Hematopoietic multipotent progenitor cell treated with erythropoietin and hydrocortisone succinate and interleukin-3 and kit ligand, for 15 days (in vitro differentiated cells): Measurements from ENCODE around the gene RGMA.
"Not testable (repeated sequence)": the region's sequence is repeated elsewhere in the genome, so short reads cannot be mapped to it uniquely, and the experiment has no call there.

ENCODE experiments used
- DNase-seq: peaks from one replicate; pipeline ENCODE4 v3.0.0-alpha.2; 2015; ENCODE audit warnings: low spot score

RGMA gene

DNA sequence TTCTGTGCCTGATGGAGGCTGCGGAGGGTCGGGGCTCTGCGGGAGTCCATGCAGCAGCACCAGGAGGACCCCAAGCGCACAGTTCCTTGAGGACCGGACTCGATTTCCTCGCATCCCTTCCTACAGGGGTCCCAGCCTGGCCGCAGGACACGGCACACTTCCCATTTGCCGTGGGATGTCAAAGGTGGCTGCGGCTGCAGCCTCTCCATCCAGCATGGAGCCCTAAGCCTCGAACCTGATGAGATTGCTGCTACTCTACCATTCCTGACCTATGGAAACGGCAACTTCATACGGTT, 40.6 kb downstream of the RGMA start:
- no peak for DNase-seq

GRCh38 chr15:93047621-93048425, 41.2 kb downstream of the RGMA start:
- DNase-seq, result no peak

DNA sequence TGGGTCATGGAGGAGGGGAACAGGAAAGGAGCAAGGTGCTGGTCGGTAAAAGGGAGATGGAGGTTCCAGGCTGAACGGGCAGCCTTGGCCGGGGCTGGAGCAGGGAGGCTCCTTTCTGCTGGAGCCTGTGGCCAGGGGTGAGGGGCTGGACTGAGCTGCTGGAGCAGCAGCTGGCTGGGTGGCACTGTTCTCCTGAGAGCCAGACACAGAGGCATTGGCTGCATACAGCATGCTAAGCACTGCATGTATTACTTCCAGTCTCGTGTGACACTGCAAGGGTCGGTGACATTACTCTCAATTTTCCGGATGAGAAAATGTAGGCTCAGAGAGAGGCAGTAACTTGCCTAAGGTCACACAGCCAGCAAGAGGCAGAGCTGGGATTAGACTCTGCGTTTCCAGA, 42.3 kb downstream of the RGMA start:
- no peak for DNase-seq

DNA sequence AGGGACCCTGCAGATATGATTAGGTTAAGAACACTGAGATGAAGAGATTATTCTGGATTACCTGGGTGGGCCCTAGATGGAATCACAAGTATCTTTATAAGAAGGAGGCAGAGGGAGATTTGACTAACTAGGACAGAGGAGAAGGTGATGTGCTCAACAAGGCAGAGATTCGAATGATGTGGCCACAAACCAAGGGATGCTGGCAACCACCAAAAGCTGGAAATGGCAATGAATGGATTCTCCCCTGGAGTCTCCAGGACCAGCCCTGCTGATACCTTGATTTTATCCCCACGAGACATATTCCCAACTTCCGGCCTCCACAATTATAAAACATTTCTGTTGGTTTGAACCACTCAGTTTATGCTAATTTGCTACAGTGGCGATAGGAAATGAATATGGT, 42.9 kb downstream of the RGMA start:
- DNase-seq, result no peak

DNA sequence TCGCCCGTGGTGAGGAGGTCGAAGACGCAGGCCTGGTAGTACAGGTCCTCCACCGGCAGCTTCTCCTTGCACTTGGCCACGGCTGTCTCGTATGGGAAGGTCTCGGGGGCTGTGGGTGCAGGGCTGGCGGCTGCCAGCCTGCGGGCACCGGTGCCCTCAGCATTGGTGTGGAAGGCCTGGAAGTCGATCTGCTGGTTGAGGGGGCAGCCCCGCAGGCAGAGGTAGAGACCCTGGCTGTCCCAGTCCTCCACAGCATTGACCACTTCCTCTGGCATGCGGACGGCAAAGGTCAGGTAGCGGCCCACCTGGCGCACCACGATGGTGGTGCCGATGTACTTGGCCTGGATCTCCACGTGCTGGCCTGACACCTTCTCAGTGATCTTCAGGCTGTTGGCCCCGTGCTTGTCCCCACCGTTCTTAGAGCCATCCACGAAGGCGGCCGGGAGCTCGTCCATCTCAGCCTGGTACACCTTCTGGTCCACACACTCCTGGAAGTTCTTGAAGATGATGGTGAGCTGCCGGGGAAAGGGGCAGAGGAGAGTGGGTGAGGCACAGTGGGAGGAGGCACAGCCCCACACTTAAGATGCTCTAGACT, 43.7 kb downstream of the RGMA start:
- DNase-seq, result no peak

- no peak for DNase-seq
Measured at GRCh38 chr15:93044301-93045190, 44.5 kb downstream of the RGMA start.

DNA sequence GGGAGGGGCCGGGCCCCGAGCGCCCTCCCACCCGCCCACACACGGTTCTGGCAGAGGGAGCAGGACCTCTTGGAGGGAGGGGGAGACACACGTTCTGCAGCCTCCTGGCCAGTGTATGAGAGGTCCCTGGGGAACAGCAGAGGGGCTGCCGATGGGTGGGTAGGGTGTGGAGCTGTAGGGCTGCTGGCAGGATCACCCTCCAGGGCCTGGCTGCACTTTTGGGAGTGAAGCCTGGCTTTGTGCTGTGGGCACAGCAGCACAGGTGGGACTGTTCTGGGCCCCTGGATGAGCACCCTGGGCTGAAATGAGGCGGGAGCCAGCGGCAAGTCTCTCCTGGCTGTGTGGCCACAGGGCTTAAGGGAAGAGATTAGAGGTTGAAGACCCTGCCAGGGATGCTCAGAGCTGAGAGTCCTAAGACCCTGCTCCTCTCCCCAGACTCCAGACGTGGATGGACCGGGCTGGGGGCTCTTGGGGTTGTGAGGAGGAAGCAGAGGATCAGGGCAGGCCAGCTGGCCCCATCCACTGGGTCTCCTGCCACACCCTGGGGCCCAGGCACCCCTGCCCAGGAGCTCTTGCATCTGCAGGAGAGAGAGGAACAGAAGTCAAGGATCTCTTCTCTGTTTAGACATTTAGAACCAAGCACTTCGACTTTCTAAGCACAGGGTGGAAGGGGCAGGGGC, 45.2 kb downstream of the RGMA start:
- no peak for DNase-seq

DNA sequence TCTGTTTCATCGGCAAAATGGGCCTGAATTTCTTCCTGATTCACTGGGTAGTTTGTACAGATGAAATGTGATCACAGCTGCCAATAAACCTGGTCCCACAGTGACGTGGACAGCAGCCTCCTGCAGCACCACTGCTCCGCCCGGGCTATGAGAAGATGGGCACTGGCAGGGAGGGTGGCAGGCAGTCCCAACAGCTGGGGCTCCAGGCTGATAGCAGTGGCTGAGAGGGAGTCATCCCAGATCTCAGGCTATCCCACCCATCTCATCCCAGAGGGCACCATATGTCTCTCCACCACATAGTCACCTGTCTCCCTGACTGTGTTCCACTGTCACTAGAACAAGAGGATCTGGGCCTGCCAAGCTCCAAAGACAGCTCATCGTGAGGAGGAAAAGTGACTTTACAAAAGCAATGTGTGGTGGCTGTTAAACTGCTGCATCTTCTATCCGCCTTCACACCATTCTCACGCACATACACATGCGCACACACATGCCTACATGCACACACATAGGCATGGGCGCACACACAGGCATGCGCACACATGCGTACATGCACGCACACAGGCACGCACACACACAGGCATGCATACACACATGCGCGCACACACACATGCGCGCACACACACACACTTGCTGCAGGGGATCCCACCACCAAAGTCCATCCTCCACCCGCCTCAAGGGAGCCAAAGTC, 46.2 kb downstream of the RGMA start:
- DNase-seq, result no peak

GRCh38 chr15:93042211-93042610, 46.8 kb downstream of the RGMA start:
- DNase-seq, result no peak

DNA sequence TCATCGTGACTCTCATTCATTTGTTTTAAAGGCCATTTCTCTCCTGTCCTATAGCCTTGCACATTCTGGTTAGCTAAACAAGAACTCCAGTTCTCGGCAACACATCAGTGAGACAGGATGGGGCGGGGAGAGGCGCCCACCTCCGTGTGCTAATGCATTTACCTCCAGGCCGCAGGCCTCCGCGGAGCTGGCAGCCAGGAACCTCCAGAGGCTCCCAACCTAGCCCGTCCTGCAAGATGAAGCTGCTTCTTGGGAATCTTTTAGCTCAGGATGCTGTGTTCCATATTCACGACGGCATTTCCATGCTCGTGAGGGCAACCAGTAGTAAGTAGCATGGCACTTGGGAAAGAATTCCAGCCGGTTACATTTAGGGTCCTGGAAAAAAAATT, 47.9 kb downstream of the RGMA start:
- DNase-seq, result no peak

DNA sequence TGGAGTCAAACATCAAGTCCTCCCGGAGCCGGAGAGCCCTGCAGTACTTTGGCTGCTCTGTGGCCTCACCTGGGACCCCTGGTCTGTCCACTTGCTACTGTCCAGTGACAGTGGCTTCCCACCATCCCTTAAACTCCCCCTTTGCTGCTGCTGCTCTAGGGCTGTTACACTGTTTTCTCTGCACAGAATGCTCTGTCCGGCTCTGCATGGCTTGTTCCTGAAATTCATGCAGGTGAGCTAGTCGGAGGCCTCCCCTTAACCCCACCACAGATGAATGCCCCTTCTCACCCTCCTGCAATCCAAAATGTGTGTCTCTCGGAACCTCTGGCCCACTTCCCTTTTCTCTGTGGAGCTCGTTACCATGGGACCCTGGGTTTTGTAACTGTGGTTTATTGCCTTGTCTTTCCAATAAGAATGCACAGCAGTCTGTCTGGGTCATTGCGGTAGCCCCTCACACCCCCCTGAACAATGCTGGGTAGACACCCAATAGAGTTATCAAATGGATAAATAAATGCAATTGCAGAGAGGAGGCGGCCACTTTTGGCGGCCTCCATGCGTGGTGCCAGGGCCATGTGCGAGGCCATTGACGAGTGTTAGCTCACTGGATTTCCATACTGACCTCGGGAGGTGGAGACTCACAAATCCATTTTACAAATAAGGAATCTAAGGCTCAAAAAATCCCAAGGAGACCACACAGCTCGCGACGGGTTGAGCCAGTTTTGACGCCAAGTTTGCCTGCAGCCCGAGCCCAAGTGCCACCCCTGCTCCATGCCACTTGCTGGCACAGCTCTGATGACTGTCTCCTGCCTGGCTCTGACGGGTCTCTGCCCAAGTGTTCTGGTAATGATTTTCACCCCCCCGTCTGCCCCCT, 48.5 kb downstream of the RGMA start:
- no peak for DNase-seq

DNA sequence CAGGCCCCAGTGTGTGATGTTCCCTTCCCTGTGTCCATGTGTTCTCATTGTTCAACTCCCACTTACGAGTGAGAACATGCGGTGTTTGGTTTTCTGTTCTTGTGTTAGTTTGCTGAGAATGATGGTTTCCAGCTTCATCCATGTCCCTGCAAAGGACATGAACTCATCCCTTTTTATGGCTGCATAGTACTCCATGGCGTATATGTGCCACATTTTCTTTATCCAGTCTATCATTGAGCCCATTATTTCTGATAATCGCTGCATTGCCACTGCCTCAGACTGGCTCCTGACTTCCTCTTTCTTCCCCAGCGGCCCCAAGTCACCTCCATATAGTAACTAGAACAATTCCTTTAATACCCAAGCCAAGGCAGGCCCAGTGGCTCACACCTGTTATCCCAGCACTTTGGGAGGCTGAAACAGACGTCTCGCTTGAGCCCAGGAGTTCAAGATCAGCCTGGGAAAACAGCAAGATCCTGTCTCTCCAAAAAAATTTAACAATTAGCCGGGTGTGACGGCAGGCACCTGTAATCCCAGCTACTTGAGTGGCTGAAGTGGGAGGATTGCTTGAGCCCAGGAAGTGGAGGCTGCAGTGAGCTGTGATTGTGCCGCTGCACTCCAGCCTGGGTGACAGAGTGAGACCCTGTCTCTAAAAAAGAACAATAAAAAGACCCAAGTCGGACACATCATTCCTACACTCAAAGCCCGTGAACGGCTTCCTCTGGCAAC, 49.3 kb downstream of the RGMA start:
- not testable (repeated sequence) for DNase-seq

DNA sequence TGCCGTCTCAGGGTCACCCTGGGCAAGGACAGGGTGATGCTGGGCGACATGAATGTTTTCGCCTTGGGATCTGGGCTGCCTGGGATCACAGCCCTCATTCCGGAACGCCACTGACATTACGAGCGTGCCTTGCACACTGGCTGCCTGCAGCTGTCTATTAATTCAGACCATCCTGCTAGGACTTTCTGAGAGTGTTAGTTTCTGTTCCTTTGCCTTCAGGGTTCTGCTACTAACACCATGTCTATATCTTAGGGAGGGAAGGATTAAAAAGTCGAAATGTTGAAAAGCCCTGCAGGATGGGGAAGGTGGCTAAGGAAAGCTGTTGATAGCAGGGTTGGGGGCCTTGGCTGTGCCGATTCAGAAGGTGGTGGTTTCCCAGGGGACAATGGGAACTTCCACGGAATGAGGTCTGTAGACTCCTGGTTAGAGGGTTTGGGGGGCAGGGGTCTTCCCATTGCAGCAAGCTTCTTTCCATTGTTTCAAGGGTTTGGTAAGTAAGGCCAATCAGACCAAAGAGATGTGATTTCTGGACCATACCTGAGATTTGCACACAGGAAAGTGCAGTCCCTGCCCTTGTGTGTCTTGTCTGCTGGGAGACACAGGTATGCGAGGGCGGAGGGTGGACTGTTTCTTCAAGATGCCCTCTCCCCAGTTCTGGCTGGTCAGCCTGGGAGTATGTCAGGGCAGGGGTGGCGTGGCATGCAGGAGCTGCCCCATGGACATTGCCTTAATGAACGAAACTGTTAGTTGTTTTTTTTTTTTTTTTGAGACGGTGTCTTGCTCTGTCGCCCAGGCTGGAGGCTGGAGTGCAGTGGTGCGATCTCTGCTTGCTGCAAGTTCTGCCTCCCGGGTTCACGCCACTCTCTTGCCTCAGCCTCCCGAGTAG, 50.9 kb downstream of the RGMA start:
- no peak for DNase-seq

- DNase-seq, result no peak
Measured at GRCh38 chr15:93036951-93037819, 51.8 kb downstream of the RGMA start.

DNA sequence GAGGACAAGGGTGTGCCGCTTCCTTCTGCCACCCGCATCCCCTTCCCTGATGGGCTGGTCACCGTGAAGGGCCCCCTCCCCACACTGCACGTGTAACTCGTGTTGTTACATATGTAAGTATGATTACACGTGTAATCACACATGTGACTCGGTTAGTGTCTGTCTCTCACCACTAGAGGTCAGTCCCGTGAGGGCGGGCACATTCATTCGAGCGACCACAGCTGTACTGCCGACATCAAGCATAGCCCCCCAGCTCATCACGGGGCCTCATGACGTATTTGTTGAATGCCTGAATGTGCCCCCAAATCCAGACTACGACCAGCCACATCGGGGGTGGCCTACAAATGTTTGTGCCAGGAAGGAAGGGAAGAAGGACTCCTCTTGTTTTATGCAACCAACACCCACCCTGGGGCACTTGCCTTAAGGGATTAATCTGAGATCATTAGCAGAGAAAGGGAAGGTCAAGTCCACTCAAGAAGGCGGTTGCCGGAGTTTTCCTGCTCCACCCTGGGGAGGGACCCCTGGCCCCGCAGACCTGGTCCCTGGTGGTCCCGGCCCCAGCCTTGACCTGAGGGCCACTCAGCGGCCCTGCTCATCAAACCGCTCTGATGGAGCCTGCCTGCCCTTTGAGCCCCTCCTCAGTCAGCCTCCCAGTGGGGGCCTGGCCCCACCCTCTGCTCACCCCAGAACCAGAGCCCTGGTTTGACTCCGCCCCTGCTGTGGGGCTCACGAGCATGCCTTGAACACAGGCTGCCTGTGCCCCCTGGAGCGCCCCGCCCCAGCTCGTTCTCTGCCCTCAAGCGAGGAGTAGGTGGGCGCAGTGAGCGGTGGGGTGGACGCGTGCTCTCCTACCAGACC, 52.8 kb downstream of the RGMA start:
- peak; percentile 30 for DNase-seq

DNA sequence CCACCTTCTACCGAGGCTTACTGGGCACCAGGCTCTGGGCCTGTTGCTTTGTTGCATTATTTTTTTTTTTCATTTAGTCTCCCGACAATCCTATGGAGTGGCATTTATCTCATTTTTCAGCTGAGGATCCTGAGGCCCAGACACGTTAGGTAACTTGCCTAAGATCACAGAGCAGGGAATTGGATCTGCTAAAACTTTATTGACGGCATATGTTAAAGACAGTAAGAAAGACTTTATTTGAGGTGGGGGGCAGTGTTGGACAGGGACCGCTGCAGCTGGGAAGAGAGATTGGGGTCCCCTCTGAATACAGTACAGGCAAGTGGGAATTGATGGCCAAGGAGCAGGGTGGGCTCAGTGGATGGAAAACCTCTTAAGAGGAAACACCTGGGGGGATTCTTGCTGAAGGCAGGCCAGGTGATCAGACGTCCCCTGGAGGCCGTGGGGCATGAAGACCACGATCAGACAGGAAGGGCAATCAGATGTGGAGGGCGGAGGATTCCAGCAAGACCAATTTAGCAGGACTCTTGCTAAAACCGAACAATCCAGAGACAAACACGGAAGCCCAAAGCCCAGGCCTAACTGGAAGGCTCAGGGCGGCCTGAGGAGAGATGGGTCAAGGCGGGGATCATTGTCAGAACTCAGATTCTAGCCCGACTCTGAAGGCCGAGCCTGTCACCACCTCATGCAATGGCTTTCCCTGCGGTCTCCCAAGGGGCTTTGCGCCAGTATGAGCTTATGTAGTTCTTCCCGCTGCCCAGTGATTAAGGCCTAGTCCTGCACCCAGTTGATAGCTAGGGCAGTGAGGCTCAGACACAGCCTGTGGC, 53.7 kb downstream of the RGMA start:
- DNase-seq, result no peak
